Cardiac muscle cell (in vitro differentiated cells and primary cell): ENCODE results near the gene RUFY4. TPM values are rescaled to one million over a fixed set of nuclear protein-coding genes. Genes with fewer than 3 reads are reported as not detected.

Experiments used
- DNase-seq, 2 donors: peaks; one replicate each; pipeline versions ENCODE4 v3.0.0 to v3.0.0-alpha.2; 2010 to 2017; ENCODE audit warnings: low read depth in 1 of 2, low spot score in 1 of 2
- H3K27ac ChIP-seq: fragments of 200-600 bp; sonication (generic); 2 replicates; pipeline ENCODE4 v1.5.1; 2016
- H3K27me3 ChIP-seq: fragments of 200-600 bp; sonication (generic); 2 replicates; pipeline ENCODE4 v1.6.0; 2016; ENCODE audit warnings: control low read depth
- H3K36me3 ChIP-seq: fragments of 200-600 bp; sonication (generic); 2 replicates; pipeline ENCODE4 v1.5.1; 2016; ENCODE audit warnings: control low read depth
- H3K4me1 ChIP-seq: fragments of 200-600 bp; sonication (generic); 2 replicates; pipeline ENCODE4 v1.8.1; 2017; ENCODE audit warnings: low read depth, mild to moderate bottlenecking, mixed run types
- H3K4me3 ChIP-seq: fragments of 200-600 bp; sonication (generic); 2 replicates; pipeline ENCODE4 v1.5.1; 2016; ENCODE audit warnings: mild to moderate bottlenecking
- H3K9me3 ChIP-seq: fragments of 200-600 bp; sonication (generic); 2 replicates; pipeline ENCODE4 v1.5.1; 2017; ENCODE audit warnings: low read depth, mild to moderate bottlenecking, control low read depth
- polyA plus RNA-seq: library from polyadenylated mRNA; unstranded; fragments of >200 nt; fragmentation: Nextera tagmentation; extraction: Ambion mirVana; gene quantifications from 2 replicates; pipeline ENCODE4 v1.2.1, GENCODE V29; 2016
- total RNA-seq: library from RNA; depleted of rRNA; stranded (reverse); fragments of >200 nt; gene quantifications from 2 replicates; pipeline ENCODE4 v1.2.3, GENCODE V29; 2016
- TF ChIP-seq, protein P1 (sequence below): IDR thresholded peaks from 2 replicates; pipeline ENCODE4 v1.5.1; 2012; ENCODE audit warnings: low read depth, mild to moderate bottlenecking, low read length

RUFY4 gene
- total and polyA plus RNA-seq, 2 experiments from 2014 or later = not detected

GRCh38 chr2:218138047-218138446, 69.0 kb downstream of the RUFY4 start:
- Histone ChIP-seq H3K27ac (no peak overlapping the region), H3K36me3 (no peaks in the 10 kb centered on the region), H3K4me3 (no peak overlapping the region), H3K9me3 (no peaks in the 10 kb centered on the region), H3K4me1 (no peaks in the 10 kb centered on the region), H3K27me3 (no peaks in the 10 kb centered on the region)
- TF ChIP-seq, protein P1, sequence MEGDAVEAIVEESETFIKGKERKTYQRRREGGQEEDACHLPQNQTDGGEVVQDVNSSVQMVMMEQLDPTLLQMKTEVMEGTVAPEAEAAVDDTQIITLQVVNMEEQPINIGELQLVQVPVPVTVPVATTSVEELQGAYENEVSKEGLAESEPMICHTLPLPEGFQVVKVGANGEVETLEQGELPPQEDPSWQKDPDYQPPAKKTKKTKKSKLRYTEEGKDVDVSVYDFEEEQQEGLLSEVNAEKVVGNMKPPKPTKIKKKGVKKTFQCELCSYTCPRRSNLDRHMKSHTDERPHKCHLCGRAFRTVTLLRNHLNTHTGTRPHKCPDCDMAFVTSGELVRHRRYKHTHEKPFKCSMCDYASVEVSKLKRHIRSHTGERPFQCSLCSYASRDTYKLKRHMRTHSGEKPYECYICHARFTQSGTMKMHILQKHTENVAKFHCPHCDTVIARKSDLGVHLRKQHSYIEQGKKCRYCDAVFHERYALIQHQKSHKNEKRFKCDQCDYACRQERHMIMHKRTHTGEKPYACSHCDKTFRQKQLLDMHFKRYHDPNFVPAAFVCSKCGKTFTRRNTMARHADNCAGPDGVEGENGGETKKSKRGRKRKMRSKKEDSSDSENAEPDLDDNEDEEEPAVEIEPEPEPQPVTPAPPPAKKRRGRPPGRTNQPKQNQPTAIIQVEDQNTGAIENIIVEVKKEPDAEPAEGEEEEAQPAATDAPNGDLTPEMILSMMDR = no peak
- no peak for DNase-seq

Other genes starting within 250 kb of the RUFY4 start
- 44.3 and 45.0 TPM in 2 replicates for gene TNS1, start 66.3 kb upstream of the RUFY4 start, total RNA-seq
- gene TNS1, start 66.3 kb upstream of the RUFY4 start, polyA plus RNA-seq = 13.7 and 16.7 TPM in 2 replicates
- gene CXCR2, start 56.8 kb downstream of the RUFY4 start, total RNA-seq = 0.04 and 0.09 TPM in 2 replicates
- 0.30 and 0.57 TPM in 2 replicates for gene CXCR2, start 56.8 kb downstream of the RUFY4 start, polyA plus RNA-seq
- not detected in 2 replicates for gene CXCR1, start 97.7 kb downstream of the RUFY4 start, total RNA-seq
- not detected in 2 replicates for gene CXCR1, start 97.7 kb downstream of the RUFY4 start, polyA plus RNA-seq
- 223 and 250 TPM in 2 replicates for gene ARPC2, start 147.9 kb downstream of the RUFY4 start, total RNA-seq
- 379 and 442 TPM in 2 replicates for gene ARPC2, start 147.9 kb downstream of the RUFY4 start, polyA plus RNA-seq
- 2.4 and 4.4 TPM in 2 replicates for gene GPBAR1, start 191.8 kb downstream of the RUFY4 start, total RNA-seq
- gene GPBAR1, start 191.8 kb downstream of the RUFY4 start, polyA plus RNA-seq = 2.9 and 7.9 TPM in 2 replicates
- gene AAMP, start 200.9 kb downstream of the RUFY4 start, total RNA-seq = 269 and 315 TPM in 2 replicates
- 273 and 276 TPM in 2 replicates for gene AAMP, start 200.9 kb downstream of the RUFY4 start, polyA plus RNA-seq
- 103 and 173 TPM in 2 replicates for gene PNKD, start 201.3 kb downstream of the RUFY4 start, total RNA-seq
- 206 and 287 TPM in 2 replicates for gene PNKD, start 201.3 kb downstream of the RUFY4 start, polyA plus RNA-seq
- gene TMBIM1, start 223.2 kb downstream of the RUFY4 start, total RNA-seq = 15.5 and 25.9 TPM in 2 replicates
- gene TMBIM1, start 223.2 kb downstream of the RUFY4 start, polyA plus RNA-seq = 18.8 and 41.2 TPM in 2 replicates